Measurements from ENCODE around the gene SH2D3C.

The SH2D3C gene

DNA sequence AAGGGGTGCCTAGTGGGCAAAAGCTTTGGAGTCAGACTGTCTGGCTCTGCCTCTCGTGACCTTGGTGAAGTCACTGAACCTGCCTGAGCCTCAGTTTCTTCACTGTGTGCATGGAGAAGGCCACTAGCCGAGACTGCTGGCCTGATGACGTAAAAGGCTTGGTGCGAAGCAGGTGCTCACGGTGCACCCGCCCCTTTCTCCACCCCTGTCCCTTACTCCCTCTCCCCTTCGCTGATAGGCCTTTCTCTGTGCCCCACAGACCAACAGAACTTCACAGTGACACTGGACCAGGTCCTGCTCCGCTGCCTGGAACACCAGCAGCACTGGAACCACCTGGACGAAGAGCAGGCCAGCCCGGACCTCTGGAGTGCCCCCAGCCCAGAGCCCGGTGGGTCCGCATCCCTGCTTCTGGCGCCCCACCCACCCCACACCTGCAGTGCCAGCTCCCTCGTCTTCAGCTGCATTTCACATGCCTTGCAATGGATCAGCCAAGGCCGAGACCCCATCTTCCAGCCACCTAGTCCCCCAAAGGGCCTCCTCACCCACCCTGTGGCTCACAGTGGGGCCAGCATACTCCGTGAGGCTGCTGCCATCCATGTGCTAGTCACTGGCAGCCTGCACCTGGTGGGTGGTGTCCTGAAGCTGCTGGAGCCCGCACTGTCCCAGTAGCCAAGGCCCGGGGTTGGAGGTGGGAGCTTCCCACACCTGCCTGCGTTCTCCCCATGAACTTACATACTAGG lies 34.6 kb upstream of the SH2D3C start:
- DNase-seq (ENCODE audit: low spot score in 2 of 2) (no peak), ATAC-seq (replicated peaks; ENCODE audit: extremely low read depth, poor library complexity, severe bottlenecking) (no peak)
- no peaks in the 10 kb centered on the region for H3K9me3 Mint-ChIP-seq
- H3K27ac Mint-ChIP-seq (ENCODE audit: low read depth) = peak overlapping the region; percentile 16
- peaks cover 27% of the 10 kb centered on the region for H3K36me3 Mint-ChIP-seq (ENCODE audit: insufficient read depth)
- H3K27me3 Mint-ChIP-seq = no peaks in the 10 kb centered on the region
- no peak overlapping the region for H3K4me3 Mint-ChIP-seq
- no peaks in the 10 kb centered on the region for H3K4me1 Mint-ChIP-seq

DNA sequence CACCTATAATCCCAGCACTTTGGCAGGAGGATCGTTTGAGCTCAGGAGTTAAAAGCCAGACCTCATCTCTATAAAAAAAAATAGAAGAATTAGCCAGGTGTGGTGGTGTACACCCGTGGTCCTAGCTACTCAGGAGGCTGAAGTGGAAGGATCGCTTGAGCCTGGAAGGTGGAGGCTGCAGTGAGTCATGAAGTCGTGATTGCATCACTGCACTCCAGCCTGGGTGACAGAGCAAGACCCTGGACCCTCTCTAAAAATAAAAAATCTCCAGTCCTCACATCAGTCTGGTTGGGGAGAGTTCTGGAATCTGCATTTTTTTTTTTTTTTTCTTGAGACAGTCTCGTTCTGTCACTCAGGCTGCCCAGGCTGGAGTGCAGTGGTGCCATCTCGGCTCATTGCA lies 33.5 kb upstream of the SH2D3C start:
- Mint-ChIP-seq H3K27me3 (no peaks in the 10 kb centered on the region), H3K27ac (ENCODE audit: low read depth) (no peak overlapping the region), H3K9me3 (no peaks in the 10 kb centered on the region), H3K4me3 (no peak overlapping the region), H3K36me3 (ENCODE audit: insufficient read depth) (peaks cover 37% of the 10 kb centered on the region), H3K4me1 (no peaks in the 10 kb centered on the region)
- DNase-seq (ENCODE audit: low spot score in 2 of 2) (no peak), ATAC-seq (replicated peaks; ENCODE audit: extremely low read depth, poor library complexity, severe bottlenecking) (no peak)

DNA sequence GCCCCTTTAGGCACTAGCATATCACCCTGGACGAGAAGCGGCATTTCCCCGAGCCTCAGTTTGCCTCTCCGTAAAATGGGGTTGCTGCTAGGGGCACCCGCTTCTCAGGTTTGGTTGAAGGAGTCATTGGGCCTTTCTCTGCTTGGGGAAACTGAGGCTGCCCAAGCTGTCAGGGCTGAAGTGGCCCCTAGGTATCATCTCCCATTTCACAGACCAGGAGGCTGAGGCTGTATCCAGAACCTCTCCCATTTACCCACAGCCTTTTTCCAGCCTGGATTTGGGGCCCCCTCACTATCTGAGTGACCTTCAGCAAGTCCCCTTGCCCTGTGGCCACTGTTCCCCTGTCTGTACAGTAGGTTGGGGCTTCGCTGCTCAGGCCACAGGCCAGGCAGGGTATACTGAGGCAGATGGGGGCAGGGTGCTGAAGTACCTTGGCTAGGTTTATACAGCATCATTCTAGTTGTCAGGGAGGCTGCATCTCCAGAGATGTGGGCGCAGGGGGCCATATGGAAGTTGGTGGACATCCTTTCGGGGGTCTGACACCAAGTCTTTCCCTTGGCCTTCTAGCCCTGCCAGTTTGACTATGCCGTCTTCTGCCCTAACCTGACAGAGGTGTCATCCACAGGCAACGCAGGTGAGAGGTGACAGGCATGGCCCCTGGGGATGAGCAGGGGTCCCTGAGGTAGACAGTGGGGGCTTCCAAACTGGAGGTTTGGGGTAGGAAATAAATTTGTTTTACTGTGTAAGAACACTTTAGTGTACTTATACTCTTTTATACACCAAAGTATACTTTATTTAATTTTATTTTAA lies 32.1 kb upstream of the SH2D3C start:
- no peak for ATAC-seq (replicated peaks; ENCODE audit: extremely low read depth, poor library complexity, severe bottlenecking)
- no peak overlapping the region for H3K27ac Mint-ChIP-seq (ENCODE audit: low read depth)
- H3K27me3 Mint-ChIP-seq = no peaks in the 10 kb centered on the region
- H3K4me1 Mint-ChIP-seq = peaks cover 6% of the 10 kb centered on the region
- peaks cover 39% of the 10 kb centered on the region for H3K36me3 Mint-ChIP-seq (ENCODE audit: insufficient read depth)
- no peak for DNase-seq (ENCODE audit: low spot score in 2 of 2)
- no peaks in the 10 kb centered on the region for H3K9me3 Mint-ChIP-seq
- no peak overlapping the region for H3K4me3 Mint-ChIP-seq

DNA sequence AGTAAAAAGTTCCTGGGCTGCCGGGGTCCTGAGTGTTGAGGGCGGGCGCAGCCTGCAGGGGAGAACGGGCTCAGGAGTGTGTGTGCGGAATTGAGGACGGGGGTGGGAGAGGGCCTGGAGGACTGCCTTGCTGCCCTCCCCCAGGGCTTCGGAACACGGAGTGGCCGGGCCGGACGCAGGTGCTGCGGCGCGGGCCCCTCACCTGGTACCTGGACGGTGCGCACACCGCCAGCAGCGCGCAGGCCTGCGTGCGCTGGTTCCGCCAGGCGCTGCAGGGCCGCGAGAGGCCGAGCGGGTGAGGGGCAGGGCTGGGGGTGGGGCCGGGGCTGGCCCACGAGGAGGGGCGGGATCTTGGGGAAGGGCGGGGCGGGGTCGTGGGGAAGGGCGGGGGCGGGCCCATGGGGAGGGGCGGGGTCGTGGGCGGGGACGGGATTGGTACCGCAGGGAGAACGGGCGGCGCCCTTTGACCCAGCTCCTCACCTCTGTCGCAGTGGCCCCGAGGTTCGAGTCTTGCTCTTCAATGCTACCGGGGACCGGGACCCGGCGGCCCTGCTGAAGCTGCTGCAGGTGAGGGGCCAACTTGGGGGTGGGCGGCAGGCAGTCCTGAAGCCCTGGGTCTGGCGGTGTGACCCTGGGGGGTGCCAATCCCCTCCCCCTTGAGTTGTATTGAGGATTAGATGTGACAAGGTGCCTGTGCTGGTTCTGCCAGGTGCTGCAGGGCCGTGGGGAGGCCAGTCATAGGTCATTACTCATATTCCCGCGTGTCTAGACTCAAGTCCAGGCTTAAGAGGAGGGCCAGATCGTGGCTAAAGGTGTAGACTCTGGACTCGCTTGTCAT lies 31.3 kb upstream of the SH2D3C start:
- H3K4me1 Mint-ChIP-seq = peaks cover 6% of the 10 kb centered on the region
- no peaks in the 10 kb centered on the region for H3K27me3 Mint-ChIP-seq
- ATAC-seq (replicated peaks; ENCODE audit: extremely low read depth, poor library complexity, severe bottlenecking) = no peak
- no peaks in the 10 kb centered on the region for H3K9me3 Mint-ChIP-seq
- no peak overlapping the region for H3K27ac Mint-ChIP-seq (ENCODE audit: low read depth)
- no peak for DNase-seq (ENCODE audit: low spot score in 2 of 2)
- no peak overlapping the region for H3K4me3 Mint-ChIP-seq
- peaks cover 39% of the 10 kb centered on the region for H3K36me3 Mint-ChIP-seq (ENCODE audit: insufficient read depth)

DNA sequence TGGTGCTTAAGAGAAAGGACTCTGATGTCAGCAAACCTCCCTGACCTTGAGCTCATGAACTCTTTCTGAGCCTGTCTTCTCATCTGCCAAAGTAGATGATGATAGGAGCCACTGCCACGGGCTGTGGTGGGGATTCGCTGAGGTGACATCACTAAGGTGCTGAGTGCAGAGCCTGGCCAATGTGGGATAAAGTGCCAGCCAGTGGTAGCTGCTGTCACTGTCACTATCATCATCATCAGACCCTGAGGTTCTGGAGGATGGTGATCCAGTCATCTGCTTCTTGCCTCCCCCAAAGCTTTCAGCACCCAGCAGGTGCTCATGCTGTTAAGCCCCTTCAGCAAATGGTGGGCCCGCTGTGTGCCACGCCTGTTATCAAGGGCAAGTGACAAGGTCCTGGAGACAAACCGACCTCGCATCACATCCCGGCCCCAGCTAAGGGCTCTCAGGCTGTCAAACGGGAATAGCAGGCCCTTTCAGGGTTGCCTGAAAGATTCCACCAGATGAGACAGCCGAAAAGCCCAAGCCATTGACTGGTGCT lies 30.6 kb upstream of the SH2D3C start:
- H3K27me3 Mint-ChIP-seq = no peaks in the 10 kb centered on the region
- no peak for ATAC-seq (replicated peaks; ENCODE audit: extremely low read depth, poor library complexity, severe bottlenecking)
- peaks cover 39% of the 10 kb centered on the region for H3K36me3 Mint-ChIP-seq (ENCODE audit: insufficient read depth)
- no peak overlapping the region for H3K4me3 Mint-ChIP-seq
- H3K27ac Mint-ChIP-seq (ENCODE audit: low read depth) = no peak overlapping the region
- no peak for DNase-seq (ENCODE audit: low spot score in 2 of 2)
- H3K4me1 Mint-ChIP-seq = peaks cover 10% of the 10 kb centered on the region
- no peaks in the 10 kb centered on the region for H3K9me3 Mint-ChIP-seq

DNA sequence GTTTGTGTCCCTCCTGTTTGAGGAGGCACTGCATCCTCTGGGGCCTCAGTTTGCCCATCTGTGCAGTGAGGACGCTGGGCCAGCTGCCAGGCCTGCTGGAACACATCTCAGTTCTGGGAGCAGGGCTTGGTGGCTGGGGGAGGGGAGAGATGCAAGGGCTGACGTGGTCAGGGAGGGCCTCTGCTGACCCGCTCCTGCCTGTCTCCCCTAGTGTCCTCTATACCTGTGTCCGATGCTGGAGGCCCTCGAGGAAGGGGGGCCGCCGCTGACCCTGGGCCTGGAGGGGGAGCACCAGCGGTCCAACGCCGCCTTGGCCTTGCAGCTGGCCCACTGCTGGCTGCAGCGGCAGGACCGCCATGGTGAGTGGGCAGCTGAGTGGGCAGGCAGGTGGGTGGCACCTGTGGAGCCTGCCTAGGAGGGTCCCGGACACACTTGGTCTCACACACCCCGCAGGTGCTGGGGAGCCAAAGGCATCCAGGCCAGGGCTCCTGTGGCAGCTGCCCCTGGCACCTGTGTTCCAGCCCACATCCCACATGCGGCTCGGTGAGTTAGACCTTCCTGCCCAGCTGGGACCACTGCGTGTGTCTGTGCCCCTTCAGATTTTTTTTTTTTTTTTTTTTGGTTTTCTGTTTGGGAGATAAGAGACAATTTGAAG lies 30.0 kb upstream of the SH2D3C start:
- H3K27me3 Mint-ChIP-seq = no peaks in the 10 kb centered on the region
- no peak overlapping the region for H3K4me3 Mint-ChIP-seq
- no peak for ATAC-seq (replicated peaks; ENCODE audit: extremely low read depth, poor library complexity, severe bottlenecking)
- H3K4me1 Mint-ChIP-seq = peaks cover 16% of the 10 kb centered on the region
- H3K9me3 Mint-ChIP-seq = no peaks in the 10 kb centered on the region
- DNase-seq (ENCODE audit: low spot score in 2 of 2) = no peak
- H3K27ac Mint-ChIP-seq (ENCODE audit: low read depth) = no peak overlapping the region
- peaks cover 36% of the 10 kb centered on the region for H3K36me3 Mint-ChIP-seq (ENCODE audit: insufficient read depth)

DNA sequence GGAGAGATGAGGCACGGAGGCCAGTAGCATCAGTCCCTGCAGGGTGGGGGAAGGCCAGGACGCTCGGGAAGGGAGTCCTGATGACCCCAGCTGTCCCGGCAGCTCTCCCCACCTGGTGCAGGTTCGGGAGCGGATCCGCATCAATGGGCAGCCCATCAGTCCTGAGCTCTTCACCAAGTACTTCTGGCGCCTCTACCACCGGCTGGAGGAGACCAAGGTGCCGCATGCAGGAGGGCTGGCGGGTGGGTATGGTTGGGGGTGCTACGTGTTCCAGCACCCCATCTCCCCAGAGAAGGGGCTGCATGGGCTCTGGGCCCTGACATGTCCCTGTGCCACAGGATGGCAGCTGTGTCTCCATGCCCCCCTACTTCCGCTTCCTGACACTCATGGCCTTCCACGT lies 28.4 kb upstream of the SH2D3C start:
- Mint-ChIP-seq H3K9me3 (no peaks in the 10 kb centered on the region), H3K36me3 (ENCODE audit: insufficient read depth) (peaks cover 33% of the 10 kb centered on the region), H3K4me1 (peaks cover 24% of the 10 kb centered on the region), H3K27ac (ENCODE audit: low read depth) (peak overlapping the region; percentile 39), H3K27me3 (no peaks in the 10 kb centered on the region), H3K4me3 (no peak overlapping the region)
- no peak for ATAC-seq (replicated peaks; ENCODE audit: extremely low read depth, poor library complexity, severe bottlenecking)
- no peak for DNase-seq (ENCODE audit: low spot score in 2 of 2)

DNA sequence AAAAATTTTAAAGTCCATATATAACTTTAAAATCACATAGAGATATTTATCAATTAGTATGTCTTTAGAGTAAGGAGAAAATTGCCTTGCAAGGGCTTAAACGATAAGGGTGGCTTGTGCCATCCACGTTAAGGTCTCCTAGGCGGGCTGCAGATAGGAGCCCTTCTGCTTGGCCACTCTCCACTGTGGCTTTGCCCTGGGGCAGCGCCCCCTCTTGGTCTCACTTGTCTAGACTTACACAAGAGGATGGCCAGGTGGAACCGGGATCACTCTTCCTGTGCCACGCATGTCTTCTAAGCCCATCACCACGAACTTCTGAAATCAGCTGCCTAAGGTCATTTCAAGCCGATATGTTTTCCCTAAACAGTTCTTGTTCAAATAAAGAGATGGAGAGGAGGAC lies 27.2 kb upstream of the SH2D3C start:
- H3K36me3 Mint-ChIP-seq (ENCODE audit: insufficient read depth) = peaks cover 28% of the 10 kb centered on the region
- H3K9me3 Mint-ChIP-seq = no peaks in the 10 kb centered on the region
- no peak overlapping the region for H3K4me3 Mint-ChIP-seq
- H3K4me1 Mint-ChIP-seq = peaks cover 24% of the 10 kb centered on the region
- no peaks in the 10 kb centered on the region for H3K27me3 Mint-ChIP-seq
- ATAC-seq (replicated peaks; ENCODE audit: extremely low read depth, poor library complexity, severe bottlenecking) (no peak), DNase-seq (ENCODE audit: low spot score in 2 of 2) (no peak)
- H3K27ac Mint-ChIP-seq (ENCODE audit: low read depth) = no peak overlapping the region

DNA sequence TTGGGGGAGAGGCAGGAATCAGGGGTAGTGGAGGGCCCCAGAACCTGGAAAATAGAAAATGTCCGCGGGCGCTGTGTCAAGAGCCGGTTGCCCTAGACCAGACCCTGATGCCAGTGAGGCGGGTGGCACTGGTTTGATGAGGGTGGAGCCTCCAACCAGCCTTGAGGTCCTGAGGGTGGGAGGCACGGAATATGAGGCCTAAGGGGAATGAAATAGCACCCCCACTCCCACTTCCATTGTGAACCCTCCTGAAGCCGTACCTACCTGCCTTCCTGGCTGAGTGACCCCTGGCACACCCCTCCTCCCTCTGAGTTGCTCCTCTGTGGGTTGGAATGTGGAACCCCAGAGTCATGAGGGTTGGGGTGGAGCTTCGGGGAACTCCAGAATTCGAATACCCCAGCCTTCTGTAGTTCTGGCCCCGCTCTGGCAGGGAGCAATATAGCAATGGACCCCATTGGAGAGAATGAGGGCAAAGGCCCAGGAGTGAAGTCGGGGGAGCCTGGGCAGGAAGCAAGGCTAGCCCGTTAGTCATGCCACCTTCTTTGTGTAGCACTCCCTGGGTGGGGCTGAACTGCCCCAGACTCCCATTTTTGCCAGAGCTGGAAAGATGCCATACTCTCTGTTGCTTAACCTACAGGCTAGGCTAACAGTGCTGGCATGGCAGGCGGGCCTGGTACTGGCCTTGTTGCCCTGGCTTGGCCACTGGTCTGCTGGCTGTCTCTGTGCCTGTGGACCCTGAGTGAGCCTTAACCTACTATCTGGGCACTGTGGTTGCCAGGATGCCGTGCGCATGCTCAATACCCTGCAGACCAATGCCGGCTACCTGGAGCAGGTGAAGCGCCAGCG lies 25.3 kb upstream of the SH2D3C start:
- H3K27me3 Mint-ChIP-seq = no peaks in the 10 kb centered on the region
- DNase-seq (ENCODE audit: low spot score in 2 of 2) = no peak
- peak; percentile 17 for ATAC-seq (replicated peaks; ENCODE audit: extremely low read depth, poor library complexity, severe bottlenecking)

DNA sequence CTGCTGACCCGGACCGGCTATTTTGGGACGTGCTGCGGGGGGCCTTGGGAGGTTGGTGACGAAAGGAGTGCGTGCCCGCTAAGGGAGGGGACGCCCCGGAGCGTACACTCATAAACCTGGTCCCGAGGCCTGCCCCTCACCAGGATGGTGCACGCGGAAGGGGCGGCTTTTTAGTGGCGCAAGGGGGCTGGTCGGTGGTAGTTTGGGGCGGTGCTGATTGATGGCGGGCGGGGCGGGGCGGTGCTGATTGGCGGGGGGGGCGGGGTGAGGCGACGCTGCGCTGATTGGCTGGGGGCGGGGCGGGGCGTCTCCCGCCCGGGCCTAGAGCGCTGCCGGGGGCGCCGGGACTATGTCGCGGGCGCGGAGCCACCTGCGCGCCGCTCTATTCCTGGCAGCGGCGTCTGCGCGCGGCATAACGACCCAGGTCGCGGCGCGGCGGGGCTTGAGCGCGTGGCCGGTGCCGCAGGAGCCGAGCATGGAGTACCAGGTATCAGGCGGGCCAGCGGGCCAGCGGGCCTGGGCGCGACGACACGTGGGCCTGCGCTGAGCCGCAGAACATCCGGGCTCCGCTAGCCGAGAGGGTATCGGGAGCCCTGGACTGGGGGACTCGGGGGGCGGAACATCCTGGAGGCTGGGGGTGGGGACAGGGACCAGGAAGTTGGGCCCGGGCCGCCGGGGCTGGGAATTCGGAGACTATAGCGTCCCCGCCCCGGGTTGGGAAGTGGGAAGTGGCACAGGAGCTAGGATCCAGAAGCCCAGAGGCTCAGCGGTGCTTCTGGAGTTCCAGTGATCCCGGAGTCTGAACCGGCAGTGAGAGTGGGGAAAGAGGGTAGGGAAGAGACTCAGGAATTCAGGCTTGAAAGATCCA lies 24.3 kb upstream of the SH2D3C start, which contains the start of gene FPGS:
Gene FPGS (plus strand): TSS at position 307 of the 868 bp plus-strand sequence. CDS start 43 bp downstream, at position 350.
- peak; percentile 60 to 72 for DNase-seq (ENCODE audit: low spot score in 2 of 2)
- H3K9me3 Mint-ChIP-seq = no peaks in the 10 kb centered on the region
- peak within 1 kb of the TSS; percentile 95 for H3K27ac Mint-ChIP-seq (ENCODE audit: low read depth)
- H3K4me1 Mint-ChIP-seq = peaks cover 24% of the 10 kb centered on the region
- H3K27me3 Mint-ChIP-seq = no peaks in the 10 kb centered on the region
- ATAC-seq (replicated peaks; ENCODE audit: extremely low read depth, poor library complexity, severe bottlenecking) = peak; percentile 90
- peaks cover 15% of the 10 kb centered on the region for H3K36me3 Mint-ChIP-seq (ENCODE audit: insufficient read depth)
- H3K4me3 Mint-ChIP-seq = peak within 1 kb of the TSS; percentile 93

More for the DNA sequence above, 25.3 kb upstream of the SH2D3C start:
- H3K36me3 Mint-ChIP-seq (ENCODE audit: insufficient read depth) = peaks cover 21% of the 10 kb centered on the region
- peak overlapping the region; percentile 93 for H3K4me3 Mint-ChIP-seq
- H3K27ac Mint-ChIP-seq (ENCODE audit: low read depth) = peak overlapping the region; percentile 95
- no peaks in the 10 kb centered on the region for H3K9me3 Mint-ChIP-seq
- peaks cover 24% of the 10 kb centered on the region for H3K4me1 Mint-ChIP-seq

Measured in central memory CD8-positive, alpha-beta T cell (primary cell).